Astrocyte of the spinal cord (primary cell): ENCODE results near the gene ABCA4.

Source experiments
- DNase-seq: peaks from one replicate; pipeline ENCODE4 v3.0.0; 2011; ENCODE audit warnings: low read depth, low spot score
- H3K4me3 ChIP-seq: 2 replicates; pipeline ENCODE4 v1.5.1; 2011; ENCODE audit warnings: low read depth, mild to moderate bottlenecking, low read length, moderate library complexity
- CTCF ChIP-seq: IDR thresholded peaks from 2 replicates; pipeline ENCODE4 v1.5.1; 2012; ENCODE audit warnings: low read depth, mild to moderate bottlenecking, low read length, inconsistent platforms
- in situ Hi-C: cut with HindIII; loops from 2 replicates; pipeline ENCODE4 v1.10.0; 2017; ENCODE audit warnings: low sequenced_read_pairs

The ABCA4 gene

GRCh38 chr1:94111879-94112278 lies 9.1 kb downstream of the ABCA4 start:
- no peak for TF ChIP-seq CTCF

GRCh38 chr1:94110946-94111740 lies 9.8 kb downstream of the ABCA4 start:
- DNase-seq = no peak
- H3K4me3 ChIP-seq = no peak overlapping the region
- in situ Hi-C loops = no loop called here
- TF ChIP-seq CTCF = no peak

More at GRCh38 chr1:94111879-94112278, 9.1 kb downstream of the ABCA4 start:
- DNase-seq = no peak
- in situ Hi-C loops = no loop called here
- no peak overlapping the region for H3K4me3 ChIP-seq

GRCh38 chr1:94110021-94110761 lies 10.8 kb downstream of the ABCA4 start:
- no peak for TF ChIP-seq CTCF
- in situ Hi-C loops = no loop called here
- no peak overlapping the region for H3K4me3 ChIP-seq
- no peak for DNase-seq

GRCh38 chr1:94109478-94109877 lies 11.5 kb downstream of the ABCA4 start:
- DNase-seq = no peak
- in situ Hi-C loops = no loop called here
- TF ChIP-seq CTCF = no peak
- no peak overlapping the region for H3K4me3 ChIP-seq

- DNase-seq = no peak
- in situ Hi-C loops = no loop called here
These were observed 13.8 kb downstream of the ABCA4 start for GRCh38 chr1:94107141-94107540.

GRCh38 chr1:94106716-94107115 lies 14.2 kb downstream of the ABCA4 start:
- no peak overlapping the region for H3K4me3 ChIP-seq
- DNase-seq = peak; percentile 12
- in situ Hi-C loops = no loop called here
- no peak for TF ChIP-seq CTCF

More at GRCh38 chr1:94107141-94107540, 13.8 kb downstream of the ABCA4 start:
- no peak for TF ChIP-seq CTCF
- no peak overlapping the region for H3K4me3 ChIP-seq
